ENCODE data around the gene C7orf57. TPM values are rescaled to one million over a fixed set of nuclear protein-coding genes. Genes with fewer than 3 reads are reported as not detected.
"Not testable (repeated sequence)": the region's sequence is repeated elsewhere in the genome, so short reads cannot be mapped to it uniquely, and the experiment has no call there.

Gene C7orf57
- total RNA-seq, 1 donor from 2014 or later = not detected

DNA sequence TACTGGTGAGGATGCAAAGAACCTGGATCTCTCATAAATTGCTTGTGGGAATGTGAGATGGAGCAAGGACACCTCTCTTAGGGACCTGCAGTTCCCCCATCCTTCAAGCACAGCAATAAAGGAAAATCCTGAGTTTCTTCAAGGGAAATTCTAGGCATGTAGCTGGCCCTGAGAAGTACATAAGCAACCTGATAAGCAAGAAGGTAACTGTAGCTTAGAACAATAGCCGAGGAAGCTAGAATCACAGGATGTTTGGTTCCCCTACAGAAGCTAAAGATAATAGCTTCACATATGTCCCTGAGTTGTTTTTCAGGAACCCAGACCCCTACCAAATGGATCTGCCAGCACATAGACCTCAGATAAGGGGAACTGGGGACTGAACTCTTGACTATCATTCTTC, 42.1 kb downstream of the C7orf57 start:
- no peaks in the 10 kb centered on the region for H3K9me3 ChIP-seq
- H3K27ac ChIP-seq = no peak overlapping the region
- no peaks in the 10 kb centered on the region for H3K27me3 ChIP-seq
- TF ChIP-seq, protein P1, sequence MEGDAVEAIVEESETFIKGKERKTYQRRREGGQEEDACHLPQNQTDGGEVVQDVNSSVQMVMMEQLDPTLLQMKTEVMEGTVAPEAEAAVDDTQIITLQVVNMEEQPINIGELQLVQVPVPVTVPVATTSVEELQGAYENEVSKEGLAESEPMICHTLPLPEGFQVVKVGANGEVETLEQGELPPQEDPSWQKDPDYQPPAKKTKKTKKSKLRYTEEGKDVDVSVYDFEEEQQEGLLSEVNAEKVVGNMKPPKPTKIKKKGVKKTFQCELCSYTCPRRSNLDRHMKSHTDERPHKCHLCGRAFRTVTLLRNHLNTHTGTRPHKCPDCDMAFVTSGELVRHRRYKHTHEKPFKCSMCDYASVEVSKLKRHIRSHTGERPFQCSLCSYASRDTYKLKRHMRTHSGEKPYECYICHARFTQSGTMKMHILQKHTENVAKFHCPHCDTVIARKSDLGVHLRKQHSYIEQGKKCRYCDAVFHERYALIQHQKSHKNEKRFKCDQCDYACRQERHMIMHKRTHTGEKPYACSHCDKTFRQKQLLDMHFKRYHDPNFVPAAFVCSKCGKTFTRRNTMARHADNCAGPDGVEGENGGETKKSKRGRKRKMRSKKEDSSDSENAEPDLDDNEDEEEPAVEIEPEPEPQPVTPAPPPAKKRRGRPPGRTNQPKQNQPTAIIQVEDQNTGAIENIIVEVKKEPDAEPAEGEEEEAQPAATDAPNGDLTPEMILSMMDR (IDR thresholded peaks at IDR 0.05) = no peak
- H3K4me1 ChIP-seq = no peaks in the 10 kb centered on the region
- intact Hi-C loops (cut with DNase I) = no loop called here
- no peaks in the 10 kb centered on the region for H3K36me3 ChIP-seq
- DNase-seq (ENCODE audit: low spot score in 2 of 2) = no peak
- no peak overlapping the region for H3K4me3 ChIP-seq

DNA sequence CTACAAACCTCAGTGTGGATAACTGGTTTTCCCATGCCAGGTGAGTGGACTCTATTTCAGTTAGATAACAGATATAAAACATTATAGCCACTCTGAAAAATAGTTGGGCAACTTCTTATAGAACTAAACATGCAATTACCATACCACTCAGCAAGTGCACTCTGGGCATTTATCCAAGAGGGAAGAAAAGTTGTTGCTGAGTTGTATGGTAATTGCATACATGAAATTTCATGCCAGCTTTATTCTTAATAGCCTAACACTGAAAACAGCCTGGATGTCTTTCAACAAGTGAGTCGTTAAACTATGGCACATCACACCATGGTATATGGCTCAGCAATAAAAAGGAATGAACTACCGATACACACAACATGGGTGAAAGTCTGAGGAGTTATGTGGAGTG, 43.1 kb downstream of the C7orf57 start:
- intact Hi-C loops (cut with DNase I) = no loop called here
- no peaks in the 10 kb centered on the region for H3K4me1 ChIP-seq
- H3K27me3 ChIP-seq = no peaks in the 10 kb centered on the region
- H3K27ac ChIP-seq = no peak overlapping the region
- TF ChIP-seq, protein P1 (IDR thresholded peaks at IDR 0.05) = no peak
- H3K36me3 ChIP-seq = no peaks in the 10 kb centered on the region
- DNase-seq (ENCODE audit: low spot score in 2 of 2) = no peak
- H3K9me3 ChIP-seq = no peaks in the 10 kb centered on the region
- H3K4me3 ChIP-seq = no peak overlapping the region

DNA sequence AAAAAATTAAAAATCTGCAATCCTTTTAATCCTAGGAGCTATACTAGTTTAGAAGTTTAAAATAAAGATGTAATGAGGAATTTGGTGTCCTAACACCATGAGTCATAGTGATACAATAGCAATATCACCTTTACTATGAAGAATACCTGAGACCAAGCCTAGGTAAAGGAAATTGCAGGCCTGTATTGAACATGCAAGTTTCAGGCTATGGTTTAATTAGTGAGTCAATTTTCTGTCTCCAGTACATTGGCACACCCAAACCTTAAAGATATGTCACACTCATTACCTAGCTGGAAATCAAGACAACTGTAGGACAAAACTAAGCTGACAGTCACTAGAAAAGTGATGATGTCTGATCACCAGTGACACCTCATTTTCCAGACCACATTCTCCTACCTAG, 47.0 kb downstream of the C7orf57 start:
- not testable (repeated sequence) for H3K9me3 ChIP-seq; H3K4me3 ChIP-seq; H3K27ac ChIP-seq; DNase-seq (ENCODE audit: low spot score in 2 of 2); H3K36me3 ChIP-seq; H3K27me3 ChIP-seq
- H3K4me1 ChIP-seq = peaks cover 7 to 28% of the 10 kb centered on the region in 2 donors
- intact Hi-C loops (cut with DNase I) = loop anchor here (10.0 kb wide), 2 partner anchors 298 to 328 kb away; no protein-coding TSS in a partner anchor

DNA sequence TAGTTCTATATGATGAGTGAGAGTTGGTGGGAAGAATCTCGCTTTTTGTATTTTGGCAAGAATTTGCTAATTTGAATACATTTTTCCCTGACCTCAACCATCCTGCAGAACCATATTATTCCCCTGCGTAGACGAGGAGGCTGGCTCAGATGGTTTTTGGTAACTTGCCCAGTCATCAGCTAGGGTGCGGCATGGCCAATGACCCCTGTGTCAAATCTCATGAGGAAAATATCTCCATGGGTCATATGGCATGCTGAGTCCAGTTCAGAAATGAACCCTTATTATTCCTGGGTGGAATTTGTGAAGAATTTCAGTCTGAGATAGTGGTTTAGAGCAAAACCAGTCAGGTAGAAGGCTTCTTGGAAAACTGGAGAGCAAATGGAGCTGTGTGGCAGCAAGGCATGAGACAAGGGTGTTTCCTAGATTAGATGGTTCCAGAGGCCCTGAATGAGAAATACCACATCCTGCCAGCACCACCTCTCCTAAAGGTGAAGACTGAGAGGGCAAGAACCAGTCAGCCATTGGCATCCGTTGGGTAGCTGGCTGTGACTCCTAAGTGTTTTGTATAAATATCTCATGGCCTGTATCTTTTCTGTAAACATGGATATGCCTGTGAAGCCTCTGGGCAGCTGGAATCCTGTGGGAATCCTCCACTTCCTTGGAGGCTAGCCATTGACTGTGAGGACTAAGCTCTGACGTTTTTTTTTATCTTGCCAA, 47.9 kb downstream of the C7orf57 start:
- Histone ChIP-seq H3K36me3 (no peaks in the 10 kb centered on the region), H3K4me1 (peaks cover 11 to 37% of the 10 kb centered on the region in 2 donors), H3K27ac (no peak overlapping the region), H3K9me3 (no peaks in the 10 kb centered on the region), H3K4me3 (no peak overlapping the region), H3K27me3 (no peaks in the 10 kb centered on the region)
- TF ChIP-seq, protein P1 (IDR thresholded peaks at IDR 0.05) = no peak
- intact Hi-C loops (cut with DNase I) = loop anchor here (10.0 kb wide), 2 partner anchors 298 to 328 kb away; no protein-coding TSS in a partner anchor
- no peak for DNase-seq (ENCODE audit: low spot score in 2 of 2)

DNA sequence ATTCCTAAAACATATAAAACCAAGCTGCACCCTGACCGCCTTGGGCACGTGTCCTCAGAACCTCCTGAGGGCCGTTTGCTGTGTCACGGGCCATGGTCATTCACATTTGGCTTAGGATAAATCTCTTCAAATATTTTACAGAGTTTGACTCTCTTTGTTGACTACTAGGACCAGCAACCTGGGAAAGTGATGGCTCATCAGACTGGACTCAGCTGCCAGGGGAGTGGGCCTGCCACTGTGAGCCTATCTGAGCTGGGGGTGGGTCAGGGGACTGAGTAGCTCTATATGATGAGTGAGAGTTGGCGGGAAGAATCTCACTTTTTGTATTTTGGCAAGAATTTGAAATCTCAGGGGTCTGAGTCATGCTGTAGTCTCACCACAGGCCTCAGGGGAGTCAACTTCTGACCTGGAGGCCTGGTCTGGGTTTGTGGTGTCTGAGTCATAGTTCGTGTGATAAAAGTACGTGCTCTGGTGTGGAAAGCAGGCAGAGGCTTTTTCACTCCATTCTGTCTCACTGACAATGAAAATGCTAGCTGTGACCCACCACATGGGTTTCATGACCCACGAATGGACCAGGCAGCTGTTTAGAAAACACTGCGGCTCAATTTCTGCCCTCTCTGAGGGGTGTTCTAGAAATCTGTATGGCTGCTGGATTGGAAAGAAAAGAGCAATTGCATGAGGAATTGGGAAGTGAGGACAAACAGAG, 49.5 kb downstream of the C7orf57 start:
- intact Hi-C loops (cut with DNase I) = loop anchor here (5.0 to 10.0 kb wide), 3 partner anchors 300 to 513 kb away; no protein-coding TSS in a partner anchor
- Histone ChIP-seq H3K27ac (peak overlapping the region; percentile 84 to 88), H3K4me1 (peaks cover 11 to 37% of the 10 kb centered on the region in 2 donors), H3K27me3 (no peaks in the 10 kb centered on the region), H3K36me3 (no peaks in the 10 kb centered on the region), H3K4me3 (no peak overlapping the region), H3K9me3 (no peaks in the 10 kb centered on the region)
- TF ChIP-seq, protein P1 (IDR thresholded peaks at IDR 0.05) = no peak
- DNase-seq (ENCODE audit: low spot score in 2 of 2) = peak; percentile 76 to 95

DNA sequence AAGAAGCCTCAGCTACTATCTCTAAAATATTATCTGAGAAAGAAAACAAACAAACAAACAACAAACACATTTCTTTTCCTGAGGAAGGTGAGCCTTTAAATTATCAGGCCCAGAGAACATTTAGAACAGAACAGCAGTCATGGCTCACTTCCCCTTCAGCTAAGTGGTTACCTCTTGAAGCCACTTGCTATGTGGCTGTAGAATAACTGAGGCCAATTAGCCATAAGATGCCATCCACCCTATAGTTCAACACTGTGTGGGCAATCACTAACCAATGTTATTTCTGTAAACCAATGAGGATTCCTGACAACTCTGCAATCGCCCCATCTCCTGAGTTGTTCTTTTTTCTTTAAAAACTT, 50.1 kb downstream of the C7orf57 start:
- intact Hi-C loops (cut with DNase I) = loop anchor here (5.0 to 10.0 kb wide), 3 partner anchors 301 to 513 kb away; no protein-coding TSS in a partner anchor
- H3K36me3 ChIP-seq = no peaks in the 10 kb centered on the region
- no peak overlapping the region for H3K4me3 ChIP-seq
- DNase-seq (ENCODE audit: low spot score in 2 of 2) = no peak
- peak overlapping the region; percentile 84 to 88 for H3K27ac ChIP-seq
- peaks cover 11 to 37% of the 10 kb centered on the region in 2 donors for H3K4me1 ChIP-seq
- no peaks in the 10 kb centered on the region for H3K27me3 ChIP-seq
- no peaks in the 10 kb centered on the region for H3K9me3 ChIP-seq
- TF ChIP-seq, protein P1 (IDR thresholded peaks at IDR 0.05) = no peak

Data from ascending aorta (tissue), 2 donors.